ENCODE measurements around the gene COQ10B. TPM values are rescaled to one million over a fixed set of nuclear protein-coding genes. Genes with fewer than 3 reads are reported as not detected.

Gene COQ10B
- total RNA-seq = 10 to 100 TPM; 16.4 to 23.1 (median 18.4) TPM
- 10 to 100 TPM; 12.8 to 16.0 TPM for polyA plus RNA-seq
- long read RNA-seq, donor 1, transcript COQ10B-201 (5 exons, 2,239 nt) = major isoform, 145 of 157 reads
- long read RNA-seq, donor 1, partial matches to known transcripts = 3 of 157 reads
- long read RNA-seq, donor 1, other reads (novel, unspliced or antisense) = 4 of 157 reads
- long read RNA-seq, donor 2, transcript COQ10B-201 (5 exons, 2,239 nt) = major isoform, 22 of 1,442 reads
- long read RNA-seq, donor 2, partial matches to known transcripts = 1,370 of 1,442 reads
- long read RNA-seq, donor 2, other reads (novel, unspliced or antisense) = 50 of 1,442 reads
- long read RNA-seq, donor 3, transcript COQ10B-201 (5 exons, 2,239 nt) = major isoform, 30 of 32 reads
- long read RNA-seq, donor 3, partial matches to known transcripts = 0 of 32 reads
- long read RNA-seq, donor 3, other reads (novel, unspliced or antisense) = 0 of 32 reads

- intact Hi-C loops (cut with DNase I) = loop anchor here in 3 of 4 donors (2.0 to 5.0 kb wide), 2 partner anchors 19 to 44 kb away; partner anchors contain the start of genes HSPD1 (in 2 of the 3) and SF3B1 (in 1 of the 3)
- 0% methylated on average over 64 to 70 of the region's 70 CpGs for WGBS, 3 donors
- H3K36me3 ChIP-seq = no peaks in the 10 kb centered on the region
- TF ChIP-seq EP300 (IDR thresholded peaks at IDR 0.05) (peak; percentile 82), CTCF (IDR thresholded peaks at IDR 0.05) (peak; percentile 15 to 46 (median 42)), POLR2A (IDR thresholded peaks at IDR 0.05) (peak; percentile 95)
- H3K27ac ChIP-seq = peak within 1 kb of the TSS; percentile 96 to 99
- H3K4me3 ChIP-seq = peak within 1 kb of the TSS; percentile 91
- peaks cover 3% of the 10 kb centered on the region for H3K4me1 ChIP-seq (ENCODE audit: insufficient read depth)
- DNase-seq = peak; percentile 99
- H3K27me3 ChIP-seq = no peaks in the 10 kb centered on the region
- H3K9me3 ChIP-seq = no peaks in the 10 kb centered on the region
Observed at GRCh38 chr2:197453123-197453913, at the start of gene COQ10B. COQ10B (plus strand) TSS chr2:197453552; CDS start chr2:197453561, 9 bp downstream.

DNA sequence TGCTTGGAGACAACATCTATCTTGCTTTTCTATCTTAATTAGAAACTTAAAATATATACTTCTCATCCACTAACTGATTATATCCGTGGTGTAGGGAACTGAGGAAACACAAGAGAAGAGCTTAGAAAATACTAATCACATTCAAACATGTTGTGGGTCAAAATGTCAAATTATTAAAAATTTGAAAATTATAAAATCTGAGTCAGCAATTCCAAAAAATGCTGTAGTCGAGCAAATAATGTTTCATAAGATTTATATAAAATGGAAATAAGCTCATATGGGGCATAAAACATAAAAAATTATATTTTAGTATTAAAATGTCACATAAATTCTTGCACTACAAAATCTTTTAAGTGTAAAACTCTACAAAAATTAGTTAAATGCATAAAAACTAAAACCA, 47.8 kb upstream of the COQ10B start:
- TF ChIP-seq CTCF (IDR thresholded peaks at IDR 0.05) = no peak
- no peak for TF ChIP-seq EP300 (IDR thresholded peaks at IDR 0.05)
- no peak for TF ChIP-seq POLR2A (IDR thresholded peaks at IDR 0.05)
- no peak overlapping the region for H3K4me3 ChIP-seq
- H3K36me3 ChIP-seq = no peaks in the 10 kb centered on the region
- no peak for DNase-seq
- 72 to 81% (median 79%) methylated on average over 2 of the region's 2 CpGs for WGBS, 3 donors
- H3K4me1 ChIP-seq (ENCODE audit: insufficient read depth) = no peaks in the 10 kb centered on the region
- H3K27ac ChIP-seq = no peak overlapping the region
- no peaks in the 10 kb centered on the region for H3K27me3 ChIP-seq
- intact Hi-C loops (cut with DNase I) = no loop called here
- no peaks in the 10 kb centered on the region for H3K9me3 ChIP-seq

- no peak overlapping the region for H3K4me3 ChIP-seq
- WGBS, 3 donors = 81 to 85% (median 81%) methylated on average over 5 of the region's 5 CpGs
- H3K27me3 ChIP-seq = no peaks in the 10 kb centered on the region
- no peaks in the 10 kb centered on the region for H3K9me3 ChIP-seq
- no peak for TF ChIP-seq CTCF (IDR thresholded peaks at IDR 0.05)
- TF ChIP-seq POLR2A (IDR thresholded peaks at IDR 0.05) = no peak
- no peak for TF ChIP-seq EP300 (IDR thresholded peaks at IDR 0.05)
- H3K4me1 ChIP-seq (ENCODE audit: insufficient read depth) = no peaks in the 10 kb centered on the region
- intact Hi-C loops (cut with DNase I) = no loop called here
- no peak overlapping the region for H3K27ac ChIP-seq
- DNase-seq = no peak
- H3K36me3 ChIP-seq = no peaks in the 10 kb centered on the region
Observed at GRCh38 chr2:197414039-197414438, 39.3 kb upstream of the COQ10B start.

- 22 to 66% (median 38%) methylated on average over 2 of the region's 2 CpGs for WGBS, 3 donors
- H3K36me3 ChIP-seq = no peaks in the 10 kb centered on the region
- intact Hi-C loops (cut with DNase I) = no loop called here
Observed at GRCh38 chr2:197414515-197414914, 38.8 kb upstream of the COQ10B start.

More at GRCh38 chr2:197414515-197414914, 38.8 kb upstream of the COQ10B start:
- TF ChIP-seq POLR2A (IDR thresholded peaks at IDR 0.05) (no peak), CTCF (IDR thresholded peaks at IDR 0.05) (no peak), EP300 (IDR thresholded peaks at IDR 0.05) (no peak)
- no peaks in the 10 kb centered on the region for H3K27me3 ChIP-seq
- no peak for DNase-seq
- no peaks in the 10 kb centered on the region for H3K9me3 ChIP-seq
- H3K27ac ChIP-seq = no peak overlapping the region
- no peak overlapping the region for H3K4me3 ChIP-seq
- H3K4me1 ChIP-seq (ENCODE audit: insufficient read depth) = no peaks in the 10 kb centered on the region

Measured in ovary (tissue), 10 donors.